Endometrial microvascular endothelial cells (primary cell): Measurements from ENCODE around the gene EXD3. TPM values are rescaled to one million over a fixed set of nuclear protein-coding genes. Genes with fewer than 3 reads are reported as not detected.

Experiments used
- in situ Hi-C: cut with HindIII; loops from 2 replicates; pipeline ENCODE4 v1.10.0; 2017; ENCODE audit warnings: low sequenced_read_pairs, low pct_unique_long_range_greater_than_20kb; ENCODE audit errors: inconsistent ontology term
- total RNA-seq: library from RNA; depleted of rRNA; stranded (reverse); fragments of >200 nt; gene quantifications from one replicate; pipeline ENCODE4 v1.2.3, GENCODE V29; 2015; ENCODE audit errors: inconsistent ontology term

Gene EXD3
- total RNA-seq, 1 donor from 2014 or later = 4.0 TPM

DNA sequence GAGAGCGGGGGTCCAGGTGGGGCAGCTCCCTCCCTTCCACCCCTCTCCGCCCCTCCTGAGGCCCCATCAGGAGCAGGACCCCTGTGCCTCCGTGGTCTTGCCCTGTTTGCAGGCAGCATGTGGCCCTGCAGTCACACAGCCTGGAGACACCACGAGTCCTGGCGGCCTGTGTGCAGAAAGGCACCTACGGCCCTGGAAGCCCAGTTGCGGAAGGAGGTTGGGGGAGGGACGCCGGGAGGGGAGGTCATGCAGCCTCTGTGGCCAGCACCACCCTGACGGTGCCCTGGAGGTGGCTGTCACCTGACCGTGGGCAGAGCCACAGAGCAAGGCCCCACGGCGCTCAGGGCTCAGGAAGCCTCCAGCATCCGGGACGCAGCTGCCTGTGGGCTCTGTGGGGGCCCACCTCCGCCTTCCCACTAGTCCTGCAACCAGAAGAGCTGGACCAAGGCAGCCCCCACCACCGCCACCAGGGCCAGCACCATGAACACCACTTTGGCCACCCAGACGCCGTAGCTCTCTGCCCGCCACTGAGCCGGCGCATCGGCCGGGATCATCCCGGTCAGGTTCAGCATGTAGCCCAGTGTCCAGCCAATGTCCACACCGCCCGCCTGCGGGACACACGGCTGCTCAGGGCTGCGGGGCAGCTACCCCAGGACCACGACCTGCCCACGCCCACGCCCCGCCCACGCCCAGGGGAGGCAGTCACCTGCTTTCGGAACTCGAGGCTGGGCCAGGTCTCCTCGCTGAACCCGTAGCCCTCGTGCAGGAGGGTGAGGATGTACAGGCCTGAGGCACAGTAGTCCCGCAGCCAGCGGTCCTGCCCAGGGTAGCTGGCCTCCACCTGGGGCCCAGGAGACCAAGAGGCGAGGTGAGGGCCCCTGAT lies 11.8 kb upstream of the EXD3 start:
- in situ Hi-C loops = no loop called here

DNA sequence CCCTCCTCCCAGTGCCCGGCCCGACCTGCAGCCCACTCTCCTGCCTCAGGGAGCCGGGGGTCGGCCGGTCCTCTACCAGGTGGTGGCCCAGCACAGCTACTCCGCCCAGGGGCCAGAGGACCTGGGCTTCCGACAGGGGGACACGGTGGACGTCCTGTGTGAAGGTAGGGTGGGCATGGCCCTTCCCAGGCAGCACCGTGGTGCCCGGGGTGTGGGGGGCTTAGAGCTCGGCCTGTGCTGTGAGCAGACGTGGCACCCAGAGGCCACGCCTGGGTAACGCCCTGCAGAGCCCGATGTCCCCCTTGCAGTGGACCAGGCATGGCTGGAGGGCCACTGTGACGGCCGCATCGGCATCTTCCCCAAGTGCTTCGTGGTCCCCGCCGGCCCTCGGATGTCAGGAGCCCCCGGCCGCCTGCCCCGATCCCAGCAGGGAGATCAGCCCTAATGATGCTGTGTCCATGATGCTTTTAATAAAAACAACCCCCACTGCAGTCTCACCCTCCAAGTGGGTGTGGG lies 11.0 kb upstream of the EXD3 start:
- in situ Hi-C loops = no loop called here

GRCh38 chr9:137433349-137433915 lies 10.5 kb upstream of the EXD3 start:
- in situ Hi-C loops = no loop called here

- in situ Hi-C loops = no loop called here
Observed at GRCh38 chr9:137432687-137433348, 9.9 kb upstream of the EXD3 start.

DNA sequence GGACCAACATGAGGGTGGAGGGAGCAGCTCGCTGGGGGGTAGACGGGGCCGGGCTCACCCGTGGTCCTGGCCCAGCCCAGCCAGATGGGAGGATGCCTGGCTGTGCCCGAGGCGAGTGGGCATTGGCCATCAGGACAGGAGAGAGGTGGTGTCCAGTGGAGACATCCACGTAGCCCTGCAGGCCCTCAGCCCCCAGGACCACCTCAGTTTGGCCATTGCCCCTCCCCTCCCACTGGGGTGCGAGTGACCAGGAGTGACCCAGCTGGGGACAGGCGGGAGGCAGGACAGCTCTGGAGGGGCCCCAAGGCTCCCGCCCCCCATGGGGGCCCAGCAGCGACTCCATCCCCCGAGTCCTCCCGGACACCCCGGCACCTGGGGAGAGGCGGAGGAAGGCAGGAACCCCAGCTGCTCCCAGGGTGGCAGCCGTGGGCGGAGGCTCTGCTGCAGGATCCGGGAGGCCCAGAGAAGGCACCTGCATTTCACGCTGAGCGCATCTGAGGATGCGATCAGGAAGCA lies 8.5 kb upstream of the EXD3 start:
- in situ Hi-C loops = no loop called here

- in situ Hi-C loops = no loop called here
Observed at GRCh38 chr9:137430723-137431415, 7.9 kb upstream of the EXD3 start.

DNA sequence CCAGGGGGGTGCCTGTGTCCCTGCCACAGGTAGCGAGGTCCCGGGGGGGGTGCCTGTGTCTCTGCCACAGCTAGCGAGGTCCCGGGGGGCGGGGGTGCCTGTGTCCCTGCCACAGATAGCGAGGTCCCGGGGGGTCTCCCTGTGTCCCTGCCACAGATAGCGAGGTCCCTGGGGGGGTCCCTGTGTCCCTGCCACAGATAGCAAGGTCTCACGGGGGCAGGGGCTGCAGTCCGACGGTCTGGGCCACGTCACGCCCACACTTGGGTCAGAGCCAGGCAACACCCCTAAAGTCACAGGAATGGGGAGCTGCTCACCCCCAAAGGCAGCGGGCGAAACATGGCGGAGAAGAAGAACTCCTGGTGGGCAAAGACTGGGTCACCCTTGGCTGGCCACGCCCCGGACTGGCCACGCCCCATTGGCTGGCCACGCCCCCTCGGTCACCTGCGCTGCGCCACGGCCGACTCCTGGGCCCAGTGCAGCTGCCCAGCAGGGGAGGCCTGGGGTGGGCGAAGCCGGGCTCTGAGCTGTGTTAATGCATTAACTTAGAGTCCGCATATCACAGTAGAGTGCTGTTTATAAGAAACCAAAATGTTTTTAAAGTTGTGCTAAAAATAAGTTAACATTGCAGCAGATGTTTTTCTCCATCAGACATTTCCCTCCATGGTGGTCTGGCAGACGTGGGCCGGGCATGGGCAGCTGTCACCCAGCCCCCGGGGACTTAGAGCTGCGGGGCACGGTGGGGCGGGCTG lies 7.2 kb upstream of the EXD3 start:
- in situ Hi-C loops = no loop called here

DNA sequence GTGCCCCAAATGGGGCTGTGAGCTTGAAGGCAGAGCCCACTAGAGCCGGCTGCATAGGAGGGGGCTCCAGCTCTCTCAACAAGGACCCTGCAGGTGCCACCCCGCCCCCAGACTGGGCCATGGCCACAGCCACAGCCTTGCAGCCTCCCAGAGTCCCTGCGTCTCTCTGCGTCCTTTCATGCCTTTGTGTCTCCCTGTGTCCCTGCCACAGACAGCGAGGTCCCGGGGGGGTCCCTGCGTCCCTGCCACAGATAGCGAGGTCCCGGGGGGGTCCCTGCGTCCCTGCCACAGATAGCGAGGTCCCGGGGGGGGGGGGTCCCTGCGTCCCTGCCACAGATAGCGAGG lies 6.6 kb upstream of the EXD3 start:
- in situ Hi-C loops = no loop called here

GRCh38 chr9:137428841-137429545 lies 6.0 kb upstream of the EXD3 start:
- in situ Hi-C loops = no loop called here

DNA sequence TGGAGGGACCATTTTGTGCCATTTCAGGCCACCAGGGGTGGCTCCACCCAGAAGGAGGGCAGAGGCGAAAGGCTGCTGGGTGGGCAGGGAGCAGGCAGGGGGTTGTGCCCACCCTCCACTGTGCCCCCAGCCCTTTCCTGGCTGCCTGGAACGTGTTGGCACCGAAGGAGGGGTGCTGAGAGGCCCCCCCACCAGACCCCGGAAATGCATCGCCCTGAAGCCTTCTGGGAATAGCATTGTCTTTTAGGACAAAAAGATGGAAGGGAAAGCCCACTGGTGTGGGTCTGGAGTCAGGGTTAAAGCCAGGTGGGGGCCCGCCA lies 5.3 kb upstream of the EXD3 start:
- in situ Hi-C loops = no loop called here

GRCh38 chr9:137427454-137428310 lies 4.7 kb upstream of the EXD3 start:
- in situ Hi-C loops = no loop called here

DNA sequence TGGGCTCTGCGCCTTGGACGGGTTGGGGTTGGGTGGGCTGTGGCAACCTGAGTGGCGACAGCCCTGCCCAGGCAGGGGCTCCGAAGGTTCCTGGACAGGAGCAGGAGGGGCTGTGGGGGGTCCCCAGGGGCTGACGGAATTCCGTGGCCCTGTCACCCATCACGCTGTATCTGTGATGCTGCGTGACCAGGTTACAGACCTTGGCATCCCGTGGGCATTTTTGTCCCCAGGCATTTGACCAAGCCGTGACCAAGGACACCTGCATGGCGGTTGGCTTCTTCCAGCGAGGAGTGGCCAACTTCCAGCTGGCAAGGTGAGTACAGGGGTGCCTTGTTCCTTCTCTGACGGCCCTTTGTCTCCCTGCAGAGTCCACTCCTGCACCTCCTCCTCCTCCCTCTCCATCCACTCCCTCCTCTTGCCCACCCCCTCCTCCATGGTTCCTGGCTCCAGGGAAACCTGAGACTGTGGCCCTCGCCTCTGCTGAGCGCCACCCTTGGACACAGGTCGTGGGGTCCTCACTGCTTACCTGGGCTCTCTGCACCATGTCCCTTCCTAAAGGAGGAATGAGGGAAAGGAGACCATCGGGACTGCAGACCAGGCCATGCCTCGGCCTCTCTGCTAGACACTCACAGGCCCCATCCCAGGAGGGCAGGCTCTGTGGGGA lies 3.2 kb upstream of the EXD3 start:
- in situ Hi-C loops = no loop called here

GRCh38 chr9:137423514-137424291 lies 741 bp upstream of the EXD3 start:
- in situ Hi-C loops = no loop called here

DNA sequence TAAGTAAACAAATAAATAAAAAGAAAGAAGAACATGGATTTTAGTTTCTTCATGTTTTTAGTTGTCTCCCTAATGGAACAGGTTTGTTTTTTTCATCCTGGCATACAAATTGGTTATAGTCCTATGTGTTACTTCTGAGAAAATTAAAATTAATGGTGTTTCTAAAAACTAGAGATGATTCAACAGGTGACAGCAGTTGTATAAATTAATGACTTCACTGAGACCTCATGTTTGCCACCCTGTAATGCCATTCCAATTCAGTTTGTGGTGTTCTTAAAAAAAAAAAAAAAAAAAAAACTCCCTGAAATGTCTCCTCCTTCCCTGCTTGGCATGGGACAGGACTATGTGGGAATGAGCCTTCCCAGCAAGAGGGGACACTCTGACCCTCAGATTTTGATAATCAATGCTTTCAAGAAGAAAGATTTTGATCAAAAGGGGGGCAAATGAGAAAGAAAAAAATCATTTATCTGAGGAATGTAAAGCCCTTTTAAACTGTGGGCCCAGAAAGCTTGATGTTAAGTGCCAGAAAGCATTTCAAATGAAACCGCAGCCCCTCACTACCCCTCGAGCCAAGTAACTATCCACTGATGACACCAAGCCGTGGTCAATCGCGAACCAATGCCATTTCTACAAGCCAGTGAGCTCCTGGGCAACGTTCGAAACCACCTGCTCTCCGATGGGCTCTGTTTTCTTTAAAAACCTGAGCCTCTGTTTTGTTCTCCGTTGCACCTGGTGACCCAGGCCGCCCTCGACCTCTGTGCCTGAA lies 941 bp downstream of the EXD3 start:
- in situ Hi-C loops = no loop called here
